Measurements from ENCODE around the gene HNRNPUL1.

GRCh38 chr19:41354343-41354953 lies 90.3 kb downstream of the HNRNPUL1 start:
- TF ChIP-seq CTCF (conservative IDR thresholded peaks at IDR 0.05; ENCODE audit: low read depth, low read length): no peak
- no peak for TF ChIP-seq EZH2 (IDR thresholded peaks at IDR 0.05; ENCODE audit: low read length, unreplicated experiment)
